ENCODE data around the gene SUPT7L.
"Not testable (repeated sequence)": the region's sequence is repeated elsewhere in the genome, so short reads cannot be mapped to it uniquely, and the experiment has no call there.

SUPT7L gene

DNA sequence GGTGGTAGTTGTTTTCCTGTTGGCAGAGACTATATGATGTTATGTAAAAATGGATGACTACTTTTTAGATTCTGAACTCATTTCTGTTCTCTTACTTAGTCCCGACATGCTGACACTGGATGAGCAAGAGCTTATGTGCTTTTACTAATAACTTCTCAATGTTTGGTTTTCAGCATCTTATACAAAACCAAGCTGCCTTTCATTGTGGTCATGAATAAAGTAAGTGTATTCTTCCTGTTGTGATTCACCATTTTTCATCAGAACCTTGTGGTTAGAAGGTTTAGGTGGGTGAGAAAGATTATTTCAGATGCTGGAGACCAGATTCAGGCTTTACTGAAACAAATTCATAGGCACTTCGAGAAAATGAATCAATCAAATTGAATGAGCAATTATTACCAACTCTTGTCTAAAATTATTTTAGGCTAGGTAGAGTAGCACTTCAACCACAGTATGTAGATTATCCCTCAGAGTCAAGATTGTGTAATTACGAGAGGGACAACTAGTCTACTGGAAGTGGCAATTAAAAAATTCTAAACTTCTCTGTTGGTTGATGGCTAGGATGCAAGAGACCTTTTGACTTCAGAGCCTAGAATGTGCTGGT lies 25.3 kb downstream of the SUPT7L start:
- Histone ChIP-seq H3F3A (ENCODE audit: insufficient read depth, low read length) (no peaks in the 10 kb centered on the region), H3K27me3 (ENCODE audit: insufficient read depth, low read length) (no peaks in the 10 kb centered on the region), H3K9me2 (ENCODE audit: low read depth, low read length) (no peaks in the 10 kb centered on the region), H3K9me3 (ENCODE audit: low read length) (no peaks in the 10 kb centered on the region), H3K4me1 (ENCODE audit: insufficient read depth, low read length, severe bottlenecking) (no peaks in the 10 kb centered on the region), H2AFZ (ENCODE audit: low read length) (no peak overlapping the region), H3K9ac (ENCODE audit: low read length) (no peak overlapping the region), H3K36me3 (ENCODE audit: insufficient read depth, low read length) (peaks cover 78% of the 10 kb centered on the region), H3K79me2 (ENCODE audit: insufficient read depth, low read length) (no peaks in the 10 kb centered on the region), H3K27ac (ENCODE audit: low read depth, low read length, poor library complexity, severe bottlenecking) (no peak overlapping the region), H3K4me3 (ENCODE audit: low read depth, low read length, poor library complexity, severe bottlenecking) (no peak overlapping the region), H3K4me2 (ENCODE audit: low read length) (no peak overlapping the region), H4K20me1 (ENCODE audit: insufficient read depth, low read length) (no peaks in the 10 kb centered on the region)
- no peak for TF ChIP-seq EZH2 (IDR thresholded peaks at IDR 0.05; ENCODE audit: borderline replicate concordance, low read length)
- TF ChIP-seq, protein P1, sequence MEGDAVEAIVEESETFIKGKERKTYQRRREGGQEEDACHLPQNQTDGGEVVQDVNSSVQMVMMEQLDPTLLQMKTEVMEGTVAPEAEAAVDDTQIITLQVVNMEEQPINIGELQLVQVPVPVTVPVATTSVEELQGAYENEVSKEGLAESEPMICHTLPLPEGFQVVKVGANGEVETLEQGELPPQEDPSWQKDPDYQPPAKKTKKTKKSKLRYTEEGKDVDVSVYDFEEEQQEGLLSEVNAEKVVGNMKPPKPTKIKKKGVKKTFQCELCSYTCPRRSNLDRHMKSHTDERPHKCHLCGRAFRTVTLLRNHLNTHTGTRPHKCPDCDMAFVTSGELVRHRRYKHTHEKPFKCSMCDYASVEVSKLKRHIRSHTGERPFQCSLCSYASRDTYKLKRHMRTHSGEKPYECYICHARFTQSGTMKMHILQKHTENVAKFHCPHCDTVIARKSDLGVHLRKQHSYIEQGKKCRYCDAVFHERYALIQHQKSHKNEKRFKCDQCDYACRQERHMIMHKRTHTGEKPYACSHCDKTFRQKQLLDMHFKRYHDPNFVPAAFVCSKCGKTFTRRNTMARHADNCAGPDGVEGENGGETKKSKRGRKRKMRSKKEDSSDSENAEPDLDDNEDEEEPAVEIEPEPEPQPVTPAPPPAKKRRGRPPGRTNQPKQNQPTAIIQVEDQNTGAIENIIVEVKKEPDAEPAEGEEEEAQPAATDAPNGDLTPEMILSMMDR (IDR thresholded peaks at IDR 0.05; ENCODE audit: low read length), result no peak

DNA sequence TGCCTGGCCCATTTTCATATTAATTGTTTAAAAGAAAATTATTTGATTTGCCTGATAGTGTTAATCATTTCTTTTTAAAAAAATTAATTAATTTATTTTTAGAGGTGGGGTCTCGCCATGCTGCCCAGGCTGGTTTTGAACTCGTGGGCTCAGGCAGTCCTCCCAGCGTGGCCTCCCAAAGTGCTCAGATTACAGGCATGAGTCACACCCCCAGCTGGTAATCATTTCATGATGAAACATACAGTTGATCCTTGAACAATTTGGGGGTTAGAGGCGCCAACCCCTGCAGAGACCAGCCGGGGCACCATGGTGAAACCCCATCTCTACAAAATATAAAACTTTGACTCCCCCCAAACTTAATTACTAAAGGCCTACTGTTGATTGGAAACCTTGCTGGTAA lies 26.6 kb downstream of the SUPT7L start:
- Histone ChIP-seq H4K20me1 (ENCODE audit: insufficient read depth, low read length) (no peaks in the 10 kb centered on the region), H3K9me2 (ENCODE audit: low read depth, low read length) (no peaks in the 10 kb centered on the region), H2AFZ (ENCODE audit: low read length) (no peak overlapping the region), H3F3A (ENCODE audit: insufficient read depth, low read length) (no peaks in the 10 kb centered on the region), H3K79me2 (ENCODE audit: insufficient read depth, low read length) (no peaks in the 10 kb centered on the region), H3K36me3 (ENCODE audit: insufficient read depth, low read length) (peaks cover 85% of the 10 kb centered on the region), H3K27me3 (ENCODE audit: insufficient read depth, low read length) (no peaks in the 10 kb centered on the region), H3K9ac (ENCODE audit: low read length) (no peak overlapping the region), H3K4me3 (ENCODE audit: low read depth, low read length, poor library complexity, severe bottlenecking) (no peak overlapping the region), H3K27ac (ENCODE audit: low read depth, low read length, poor library complexity, severe bottlenecking) (no peak overlapping the region), H3K4me2 (ENCODE audit: low read length) (no peak overlapping the region), H3K4me1 (ENCODE audit: insufficient read depth, low read length, severe bottlenecking) (no peaks in the 10 kb centered on the region), H3K9me3 (ENCODE audit: low read length) (no peaks in the 10 kb centered on the region)
- TF ChIP-seq, protein P1 (IDR thresholded peaks at IDR 0.05; ENCODE audit: low read length), result no peak
- TF ChIP-seq EZH2 (IDR thresholded peaks at IDR 0.05; ENCODE audit: borderline replicate concordance, low read length), result no peak

DNA sequence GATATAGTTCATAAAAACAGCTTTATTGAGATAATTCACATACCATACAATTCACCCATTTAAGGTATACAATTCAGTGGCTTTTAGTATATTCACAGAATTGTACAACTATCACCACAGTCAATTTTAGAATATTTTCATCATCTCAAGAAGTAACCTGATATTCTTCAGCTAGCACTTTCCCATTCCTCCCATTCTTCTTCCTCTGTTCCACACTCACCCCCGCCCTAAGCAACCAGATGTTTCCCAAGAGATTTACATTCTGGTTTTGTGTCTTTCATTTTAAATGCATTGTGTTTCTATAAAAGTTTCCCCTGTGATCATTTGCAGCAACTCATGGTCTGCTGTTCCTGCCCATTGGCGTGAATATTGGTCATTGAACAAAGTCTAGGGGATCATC lies 29.1 kb downstream of the SUPT7L start:
- no peak overlapping the region for H2AFZ ChIP-seq (ENCODE audit: low read length)
- H3K4me1 ChIP-seq (ENCODE audit: insufficient read depth, low read length, severe bottlenecking), result peaks cover 7% of the 10 kb centered on the region
- H3K27ac ChIP-seq (ENCODE audit: low read depth, low read length, poor library complexity, severe bottlenecking), result no peak overlapping the region
- peaks cover 77% of the 10 kb centered on the region for H3K36me3 ChIP-seq (ENCODE audit: insufficient read depth, low read length)
- no peaks in the 10 kb centered on the region for H3K9me3 ChIP-seq (ENCODE audit: low read length)
- no peak overlapping the region for H3K4me2 ChIP-seq (ENCODE audit: low read length)
- no peaks in the 10 kb centered on the region for H3K9me2 ChIP-seq (ENCODE audit: low read depth, low read length)
- H3K79me2 ChIP-seq (ENCODE audit: insufficient read depth, low read length), result peaks cover 6% of the 10 kb centered on the region
- no peak overlapping the region for H3K9ac ChIP-seq (ENCODE audit: low read length)
- H3F3A ChIP-seq (ENCODE audit: insufficient read depth, low read length), result no peaks in the 10 kb centered on the region
- H3K27me3 ChIP-seq (ENCODE audit: insufficient read depth, low read length), result no peaks in the 10 kb centered on the region
- TF ChIP-seq, protein P1 (IDR thresholded peaks at IDR 0.05; ENCODE audit: low read length), result no peak
- TF ChIP-seq EZH2 (IDR thresholded peaks at IDR 0.05; ENCODE audit: borderline replicate concordance, low read length), result no peak
- no peaks in the 10 kb centered on the region for H4K20me1 ChIP-seq (ENCODE audit: insufficient read depth, low read length)
- H3K4me3 ChIP-seq (ENCODE audit: low read depth, low read length, poor library complexity, severe bottlenecking), result no peak overlapping the region

- peaks cover 46% of the 10 kb centered on the region for H3K36me3 ChIP-seq (ENCODE audit: insufficient read depth, low read length)
- H4K20me1 ChIP-seq (ENCODE audit: insufficient read depth, low read length); H3K9me2 ChIP-seq (ENCODE audit: low read depth, low read length); H3K27me3 ChIP-seq (ENCODE audit: insufficient read depth, low read length); H3K4me3 ChIP-seq (ENCODE audit: low read depth, low read length, poor library complexity, severe bottlenecking); H3K9ac ChIP-seq (ENCODE audit: low read length); H2AFZ ChIP-seq (ENCODE audit: low read length); H3F3A ChIP-seq (ENCODE audit: insufficient read depth, low read length); H3K9me3 ChIP-seq (ENCODE audit: low read length); H3K27ac ChIP-seq (ENCODE audit: low read depth, low read length, poor library complexity, severe bottlenecking); H3K79me2 ChIP-seq (ENCODE audit: insufficient read depth, low read length); H3K4me2 ChIP-seq (ENCODE audit: low read length): not testable (repeated sequence)
- peaks cover 27% of the 10 kb centered on the region for H3K4me1 ChIP-seq (ENCODE audit: insufficient read depth, low read length, severe bottlenecking)
Measured at GRCh38 chr2:27630257-27630656, 33.2 kb downstream of the SUPT7L start.
